ENCODE data around the gene BCDIN3D.
"Not testable (repeated sequence)": the region's sequence is repeated elsewhere in the genome, so short reads cannot be mapped to it uniquely, and the experiment has no call there.

BCDIN3D gene

DNA sequence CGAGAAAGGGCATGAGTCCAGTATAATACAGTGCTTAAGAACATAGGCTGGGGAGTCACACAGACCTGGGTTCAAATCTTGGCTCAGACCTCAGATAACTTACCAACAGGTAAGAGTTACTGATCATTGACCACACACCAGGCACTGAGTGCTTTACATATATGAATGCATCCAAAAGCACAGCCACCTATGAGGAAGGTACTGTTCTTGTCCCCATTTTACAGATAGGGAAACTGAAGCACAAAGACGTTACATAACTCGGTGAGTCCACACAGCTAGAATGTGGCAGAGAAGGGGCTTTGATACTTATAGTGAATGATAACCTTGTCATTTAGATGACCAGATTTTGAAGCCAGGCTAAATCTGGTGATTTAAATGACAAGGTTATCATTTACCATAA, 33.2 kb upstream of the BCDIN3D start:
- no peak for DNase-seq
- Histone ChIP-seq H3K36me3 (ENCODE audit: control insufficient read depth, insufficient read depth, low read length) (no peaks in the 10 kb centered on the region), H3K27ac (ENCODE audit: insufficient read depth, low read length, poor library complexity, severe bottlenecking) (no peak overlapping the region), H3K27me3 (replicated peaks; ENCODE audit: control insufficient read depth, insufficient read depth, low read length, poor library complexity, severe bottlenecking) (no peaks in the 10 kb centered on the region), H3K4me1 (ENCODE audit: control insufficient read depth, insufficient read depth, low read length, poor library complexity, severe bottlenecking) (no peaks in the 10 kb centered on the region), H3K4me3 (ENCODE audit: insufficient read depth, low read depth, low read length, poor library complexity, severe bottlenecking) (no peak overlapping the region), H3K9me3 (ENCODE audit: control insufficient read depth, low read length) (no peaks in the 10 kb centered on the region)

DNA sequence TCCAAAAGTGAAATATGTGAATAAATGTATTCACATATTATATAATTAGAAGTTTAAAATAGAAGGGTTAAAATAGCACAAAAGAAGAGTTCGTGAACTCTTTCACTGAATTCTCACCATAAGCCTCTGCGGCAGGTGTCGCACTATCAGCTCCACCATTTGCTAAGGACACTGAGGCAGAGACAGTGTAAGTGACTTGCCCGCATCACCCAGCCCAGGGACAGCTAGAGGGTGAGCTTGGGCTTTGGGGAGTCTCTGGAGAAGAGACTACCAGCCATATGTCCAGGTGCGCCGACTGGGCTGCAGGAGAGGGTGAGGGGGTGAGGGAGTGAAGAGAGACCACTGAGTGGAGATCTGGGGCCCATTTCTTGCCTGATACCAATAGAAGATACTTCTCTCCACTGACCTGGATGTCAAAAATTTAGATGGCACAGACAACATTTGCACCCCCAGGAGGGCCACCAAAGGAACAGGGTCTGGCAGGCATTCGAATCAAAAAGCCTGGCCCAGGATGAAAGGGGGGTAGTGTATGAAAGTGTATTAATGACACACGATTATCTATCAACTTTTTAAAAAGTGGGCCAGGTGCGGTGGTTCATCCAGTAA, 32.3 kb upstream of the BCDIN3D start:
- no peak for DNase-seq
- Histone ChIP-seq H3K27me3 (replicated peaks; ENCODE audit: control insufficient read depth, insufficient read depth, low read length, poor library complexity, severe bottlenecking) (no peaks in the 10 kb centered on the region), H3K4me1 (ENCODE audit: control insufficient read depth, insufficient read depth, low read length, poor library complexity, severe bottlenecking) (no peaks in the 10 kb centered on the region), H3K36me3 (ENCODE audit: control insufficient read depth, insufficient read depth, low read length) (no peaks in the 10 kb centered on the region), H3K27ac (ENCODE audit: insufficient read depth, low read length, poor library complexity, severe bottlenecking) (no peak overlapping the region), H3K4me3 (ENCODE audit: insufficient read depth, low read depth, low read length, poor library complexity, severe bottlenecking) (no peak overlapping the region), H3K9me3 (ENCODE audit: control insufficient read depth, low read length) (no peaks in the 10 kb centered on the region)

DNA sequence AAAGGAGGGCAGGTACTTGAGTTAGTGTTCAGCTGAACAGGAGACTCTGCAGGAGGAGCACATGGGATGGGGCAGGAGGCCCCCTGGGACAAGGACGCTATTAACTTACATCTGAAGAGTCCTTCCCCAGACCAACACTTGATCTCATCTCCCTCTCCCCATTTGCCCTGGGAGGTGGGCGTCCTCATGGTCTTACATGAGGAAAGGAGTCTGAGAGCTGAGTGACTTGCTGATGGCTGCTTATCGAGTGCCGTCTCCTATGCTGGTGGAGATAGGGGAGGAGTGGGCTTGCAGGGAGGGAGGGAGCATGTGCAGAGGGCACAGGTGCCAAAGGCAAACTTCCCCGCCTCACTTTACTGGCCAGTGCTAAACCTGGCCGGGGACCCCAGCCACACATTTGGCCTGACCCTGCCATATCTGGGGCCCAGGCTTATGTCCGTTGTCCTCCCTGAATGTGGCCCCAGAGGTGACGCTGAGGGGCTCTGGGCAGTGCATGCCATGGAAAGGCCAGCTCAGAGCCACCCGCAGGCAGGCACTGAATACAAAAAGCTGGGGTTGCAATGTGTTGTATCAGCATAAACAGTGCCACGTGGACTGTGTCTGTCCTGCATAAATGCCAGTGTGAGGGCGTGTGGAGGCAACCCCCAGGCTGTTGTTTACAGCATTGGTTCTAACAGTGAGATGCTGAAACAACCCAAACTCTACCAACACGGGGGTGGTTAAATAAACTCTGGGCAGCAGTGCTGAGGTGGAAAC, 31.4 kb upstream of the BCDIN3D start:
- no peak for DNase-seq
- H3K9me3 ChIP-seq (ENCODE audit: control insufficient read depth, low read length): no peaks in the 10 kb centered on the region

DNA sequence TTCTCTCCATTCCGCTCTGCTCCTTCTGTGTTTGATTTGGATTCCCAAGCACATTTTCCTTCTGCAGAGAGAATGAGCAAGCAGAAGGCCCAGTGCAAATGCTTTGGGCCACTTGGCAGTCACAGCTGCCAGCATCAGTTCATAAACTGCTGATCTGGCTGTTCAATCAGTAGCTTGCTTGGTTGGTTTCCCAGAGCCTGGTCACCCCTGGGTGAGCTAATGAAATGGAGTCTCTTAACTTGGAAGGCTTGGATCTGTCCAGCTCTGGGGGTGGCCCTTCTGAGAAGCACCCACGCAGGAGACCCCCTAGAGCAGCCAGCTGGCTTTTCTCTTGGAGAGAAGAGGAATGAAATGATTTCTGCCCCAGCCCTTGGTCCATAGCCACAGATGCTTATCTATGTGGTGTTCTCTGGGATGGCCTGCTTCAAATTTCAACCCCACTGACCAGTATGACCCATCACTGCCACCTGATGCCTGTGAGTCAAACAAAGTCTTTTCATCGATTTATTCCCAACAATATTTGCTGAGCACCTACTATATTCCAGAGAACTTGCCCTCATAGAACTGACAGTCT, 30.5 kb upstream of the BCDIN3D start:
- no peaks in the 10 kb centered on the region for H3K27me3 ChIP-seq (replicated peaks; ENCODE audit: control insufficient read depth, insufficient read depth, low read length, poor library complexity, severe bottlenecking)
- no peak overlapping the region for H3K27ac ChIP-seq (ENCODE audit: insufficient read depth, low read length, poor library complexity, severe bottlenecking)
- DNase-seq: no peak
- H3K36me3 ChIP-seq (ENCODE audit: control insufficient read depth, insufficient read depth, low read length): no peaks in the 10 kb centered on the region
- H3K4me1 ChIP-seq (ENCODE audit: control insufficient read depth, insufficient read depth, low read length, poor library complexity, severe bottlenecking): no peaks in the 10 kb centered on the region
- no peaks in the 10 kb centered on the region for H3K9me3 ChIP-seq (ENCODE audit: control insufficient read depth, low read length)
- no peak overlapping the region for H3K4me3 ChIP-seq (ENCODE audit: insufficient read depth, low read depth, low read length, poor library complexity, severe bottlenecking)

More for the DNA sequence above, 31.4 kb upstream of the BCDIN3D start:
- Histone ChIP-seq H3K36me3 (ENCODE audit: control insufficient read depth, insufficient read depth, low read length) (no peaks in the 10 kb centered on the region), H3K27ac (ENCODE audit: insufficient read depth, low read length, poor library complexity, severe bottlenecking) (no peak overlapping the region), H3K27me3 (replicated peaks; ENCODE audit: control insufficient read depth, insufficient read depth, low read length, poor library complexity, severe bottlenecking) (no peaks in the 10 kb centered on the region), H3K4me1 (ENCODE audit: control insufficient read depth, insufficient read depth, low read length, poor library complexity, severe bottlenecking) (no peaks in the 10 kb centered on the region), H3K4me3 (ENCODE audit: insufficient read depth, low read depth, low read length, poor library complexity, severe bottlenecking) (no peak overlapping the region)

DNA sequence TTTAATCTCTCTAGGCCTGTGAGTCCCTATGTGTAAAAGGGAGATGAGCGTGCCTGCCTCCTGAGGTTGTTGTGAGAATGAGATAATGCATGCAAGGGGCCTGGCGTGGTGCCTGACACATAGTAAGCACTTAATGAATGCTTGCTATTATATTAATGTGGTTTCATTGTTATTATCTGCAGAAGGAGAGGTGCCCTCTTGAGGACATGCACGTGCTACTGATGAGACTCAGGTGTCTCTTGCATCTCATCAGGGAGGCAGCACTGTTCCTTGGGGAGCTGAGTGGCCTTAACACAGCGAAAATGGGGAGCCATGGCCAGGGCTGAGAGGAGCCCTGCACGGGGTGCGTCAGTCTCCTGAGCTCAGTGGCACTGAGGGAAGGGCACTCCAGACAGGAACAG, 29.9 kb upstream of the BCDIN3D start:
- H3K27me3 ChIP-seq (replicated peaks; ENCODE audit: control insufficient read depth, insufficient read depth, low read length, poor library complexity, severe bottlenecking): no peaks in the 10 kb centered on the region
- no peaks in the 10 kb centered on the region for H3K9me3 ChIP-seq (ENCODE audit: control insufficient read depth, low read length)
- no peak overlapping the region for H3K4me3 ChIP-seq (ENCODE audit: insufficient read depth, low read depth, low read length, poor library complexity, severe bottlenecking)
- no peaks in the 10 kb centered on the region for H3K36me3 ChIP-seq (ENCODE audit: control insufficient read depth, insufficient read depth, low read length)
- no peak overlapping the region for H3K27ac ChIP-seq (ENCODE audit: insufficient read depth, low read length, poor library complexity, severe bottlenecking)
- no peak for DNase-seq
- no peaks in the 10 kb centered on the region for H3K4me1 ChIP-seq (ENCODE audit: control insufficient read depth, insufficient read depth, low read length, poor library complexity, severe bottlenecking)

DNA sequence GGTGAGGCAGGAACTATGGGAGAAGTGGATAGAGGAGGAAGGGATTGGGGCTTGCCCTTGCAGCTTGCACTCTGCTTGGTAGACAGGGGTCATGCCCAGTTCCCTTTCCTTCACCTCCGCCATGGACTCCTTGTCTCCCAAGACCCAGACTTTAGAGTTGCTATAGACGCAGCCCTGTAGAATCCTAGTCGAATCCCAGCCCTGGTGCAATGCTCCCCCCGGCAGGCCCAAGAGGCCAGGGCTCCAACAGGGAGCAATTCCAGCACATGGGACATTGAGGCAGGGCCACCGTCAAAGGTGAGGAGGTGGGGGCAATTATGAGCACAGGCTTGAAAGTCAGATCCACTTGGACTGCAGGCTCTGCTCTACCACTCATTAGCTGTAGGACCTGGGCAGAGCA, 29.5 kb upstream of the BCDIN3D start:
- H3K27me3 ChIP-seq (replicated peaks; ENCODE audit: control insufficient read depth, insufficient read depth, low read length, poor library complexity, severe bottlenecking): no peaks in the 10 kb centered on the region
- no peaks in the 10 kb centered on the region for H3K4me1 ChIP-seq (ENCODE audit: control insufficient read depth, insufficient read depth, low read length, poor library complexity, severe bottlenecking)
- no peak overlapping the region for H3K4me3 ChIP-seq (ENCODE audit: insufficient read depth, low read depth, low read length, poor library complexity, severe bottlenecking)
- no peak overlapping the region for H3K27ac ChIP-seq (ENCODE audit: insufficient read depth, low read length, poor library complexity, severe bottlenecking)
- H3K36me3 ChIP-seq (ENCODE audit: control insufficient read depth, insufficient read depth, low read length): no peaks in the 10 kb centered on the region
- H3K9me3 ChIP-seq (ENCODE audit: control insufficient read depth, low read length): no peaks in the 10 kb centered on the region
- DNase-seq: no peak

DNA sequence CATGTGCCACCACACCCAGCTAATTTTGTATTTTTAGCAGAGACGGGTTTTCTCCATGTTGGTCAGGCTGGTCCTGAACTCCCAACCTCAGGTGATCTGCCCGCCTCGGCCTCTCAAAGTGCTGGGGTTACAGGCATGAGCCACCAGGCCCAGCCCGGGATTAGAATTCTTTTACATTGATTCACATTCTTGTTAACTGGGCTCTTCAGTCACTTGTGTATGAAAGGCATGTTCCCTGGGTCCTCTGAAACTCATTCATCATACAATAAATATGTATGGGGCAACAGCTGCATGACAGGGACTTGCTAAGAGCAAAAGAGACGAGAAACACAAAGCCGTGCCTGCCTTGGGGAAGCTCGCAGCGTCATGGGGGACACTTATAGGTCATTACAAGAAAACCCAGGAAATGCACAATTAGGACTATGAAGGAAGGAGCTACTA, 28.9 kb upstream of the BCDIN3D start:
- not testable (repeated sequence) for DNase-seq; H3K9me3 ChIP-seq (ENCODE audit: control insufficient read depth, low read length); H3K27ac ChIP-seq (ENCODE audit: insufficient read depth, low read length, poor library complexity, severe bottlenecking); H3K27me3 ChIP-seq (replicated peaks; ENCODE audit: control insufficient read depth, insufficient read depth, low read length, poor library complexity, severe bottlenecking); H3K4me3 ChIP-seq (ENCODE audit: insufficient read depth, low read depth, low read length, poor library complexity, severe bottlenecking); H3K4me1 ChIP-seq (ENCODE audit: control insufficient read depth, insufficient read depth, low read length, poor library complexity, severe bottlenecking); H3K36me3 ChIP-seq (ENCODE audit: control insufficient read depth, insufficient read depth, low read length)

DNA sequence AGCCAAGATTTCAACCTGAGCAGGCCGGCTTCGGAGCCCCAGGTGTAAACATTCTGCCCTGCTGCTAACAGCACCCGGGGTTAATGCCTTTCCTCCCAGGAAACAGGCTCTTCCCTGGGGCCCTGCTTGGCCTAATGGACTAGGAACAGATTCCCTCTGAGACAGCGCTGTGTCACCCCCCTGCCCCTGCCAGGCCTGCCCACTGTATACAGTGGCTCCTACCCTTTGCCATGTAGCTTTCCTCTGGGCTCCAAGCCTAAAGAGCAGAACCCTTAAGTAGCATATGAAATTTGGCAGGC, 28.3 kb upstream of the BCDIN3D start:
- H3K27ac ChIP-seq (ENCODE audit: insufficient read depth, low read length, poor library complexity, severe bottlenecking): no peak overlapping the region
- H3K9me3 ChIP-seq (ENCODE audit: control insufficient read depth, low read length): no peaks in the 10 kb centered on the region
- no peaks in the 10 kb centered on the region for H3K4me1 ChIP-seq (ENCODE audit: control insufficient read depth, insufficient read depth, low read length, poor library complexity, severe bottlenecking)
- no peak for DNase-seq
- H3K4me3 ChIP-seq (ENCODE audit: insufficient read depth, low read depth, low read length, poor library complexity, severe bottlenecking): no peak overlapping the region
- H3K27me3 ChIP-seq (replicated peaks; ENCODE audit: control insufficient read depth, insufficient read depth, low read length, poor library complexity, severe bottlenecking): no peaks in the 10 kb centered on the region
- no peaks in the 10 kb centered on the region for H3K36me3 ChIP-seq (ENCODE audit: control insufficient read depth, insufficient read depth, low read length)

DNA sequence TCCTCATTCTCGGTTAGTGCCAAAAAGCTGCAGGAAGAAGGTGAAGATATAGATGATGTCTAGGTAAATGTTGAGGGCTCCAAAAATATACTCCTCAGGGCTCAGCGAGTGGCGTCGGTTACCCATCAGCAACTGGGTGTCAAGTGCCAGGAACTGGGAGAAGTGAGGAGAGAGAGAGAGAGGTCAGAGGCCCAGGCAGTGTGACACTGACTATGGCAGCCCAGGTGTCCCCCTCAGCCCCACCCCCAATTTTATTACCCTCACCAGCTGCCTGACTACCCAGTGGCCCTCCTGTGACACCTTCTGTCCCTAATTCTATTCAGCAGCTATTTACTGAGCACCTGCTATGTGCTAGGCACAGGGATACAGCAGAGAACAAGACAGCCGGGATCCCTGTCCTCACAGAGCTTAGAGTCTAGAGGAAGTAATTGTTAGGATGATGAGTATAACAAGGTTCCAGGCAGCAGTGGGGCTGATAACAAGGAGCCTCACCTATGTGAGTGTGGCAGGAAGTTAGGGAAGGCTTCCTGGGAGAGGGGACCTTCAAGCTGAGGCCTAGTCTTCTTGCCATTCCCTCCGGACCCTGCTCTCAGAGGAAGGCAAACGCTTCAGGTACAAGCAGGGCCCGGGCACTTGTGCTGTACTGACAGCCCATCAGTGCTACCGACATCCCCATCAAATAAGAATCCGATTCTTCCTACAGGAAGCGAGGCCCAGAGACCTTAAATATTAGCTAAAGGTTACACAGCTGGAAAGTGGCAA, 27.8 kb upstream of the BCDIN3D start:
- Histone ChIP-seq H3K4me3 (ENCODE audit: insufficient read depth, low read depth, low read length, poor library complexity, severe bottlenecking) (no peak overlapping the region), H3K4me1 (ENCODE audit: control insufficient read depth, insufficient read depth, low read length, poor library complexity, severe bottlenecking) (no peaks in the 10 kb centered on the region), H3K27me3 (replicated peaks; ENCODE audit: control insufficient read depth, insufficient read depth, low read length, poor library complexity, severe bottlenecking) (no peaks in the 10 kb centered on the region), H3K27ac (ENCODE audit: insufficient read depth, low read length, poor library complexity, severe bottlenecking) (no peak overlapping the region), H3K36me3 (ENCODE audit: control insufficient read depth, insufficient read depth, low read length) (no peaks in the 10 kb centered on the region), H3K9me3 (ENCODE audit: control insufficient read depth, low read length) (no peaks in the 10 kb centered on the region)
- DNase-seq: no peak
